Diencephalon (tissue), 1 donor: ENCODE measurements around the gene GAGE12H. TPM values are rescaled to one million over a fixed set of nuclear protein-coding genes. Genes with fewer than 3 reads are reported as not detected.

ENCODE experiments used
- small RNA-seq: library from RNA; depleted of rRNA; stranded (forward); fragments of <200 nt; gene quantifications from one replicate; pipeline ENCODE3, GENCODE V24; 2014
- total RNA-seq: library from RNA; depleted of rRNA; stranded (reverse); fragments of >200 nt; gene quantifications from one replicate; pipeline ENCODE4 v1.2.3, GENCODE V29; 2014

GAGE12H gene, protein sequence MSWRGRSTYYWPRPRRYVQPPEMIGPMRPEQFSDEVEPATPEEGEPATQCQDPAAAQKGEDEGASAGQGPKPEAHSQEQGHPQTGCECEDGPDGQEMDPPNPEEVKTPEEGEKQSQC
- total RNA-seq = not detected

DNA sequence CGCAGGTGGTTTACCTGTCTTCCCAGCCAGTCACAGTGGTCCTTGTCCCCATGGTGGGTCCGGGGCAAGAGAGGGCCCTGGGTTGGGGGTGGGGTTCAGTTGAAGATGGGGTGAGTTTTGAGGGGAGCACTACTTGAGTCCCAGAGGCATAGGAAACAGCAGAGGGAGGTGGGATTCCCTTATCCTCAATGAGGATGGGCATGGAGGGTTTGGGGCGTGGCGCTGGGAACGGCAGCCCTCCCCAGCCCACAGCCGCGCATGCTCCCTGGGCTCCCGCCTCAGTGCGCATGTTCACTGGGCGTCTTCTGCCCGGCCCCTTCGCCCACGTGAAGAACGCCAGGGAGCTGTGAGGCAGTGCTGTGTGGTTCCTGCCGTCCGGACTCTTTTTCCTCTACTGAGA, at the start of gene GAGE12H:
Gene GAGE12H, plus strand, starts transcription at position 301 of the 400 bp plus-strand sequence. CDS start 1,155 bp downstream, outside the sequence.

DNA sequence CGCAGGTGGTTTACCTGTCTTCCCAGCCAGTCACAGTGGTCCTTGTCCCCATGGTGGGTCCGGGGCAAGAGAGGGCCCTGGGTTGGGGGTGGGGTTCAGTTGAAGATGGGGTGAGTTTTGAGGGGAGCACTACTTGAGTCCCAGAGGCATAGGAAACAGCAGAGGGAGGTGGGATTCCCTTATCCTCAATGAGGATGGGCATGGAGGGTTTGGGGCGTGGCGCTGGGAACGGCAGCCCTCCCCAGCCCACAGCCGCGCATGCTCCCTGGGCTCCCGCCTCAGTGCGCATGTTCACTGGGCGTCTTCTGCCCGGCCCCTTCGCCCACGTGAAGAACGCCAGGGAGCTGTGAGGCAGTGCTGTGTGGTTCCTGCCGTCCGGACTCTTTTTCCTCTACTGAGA, 47.9 kb upstream of the GAGE12H start, which contains the start of gene GAGE12C:
Gene GAGE12C, plus strand, starts transcription at position 301 of the 400 bp plus-strand sequence. CDS start 1,155 bp downstream, outside the sequence.

DNA sequence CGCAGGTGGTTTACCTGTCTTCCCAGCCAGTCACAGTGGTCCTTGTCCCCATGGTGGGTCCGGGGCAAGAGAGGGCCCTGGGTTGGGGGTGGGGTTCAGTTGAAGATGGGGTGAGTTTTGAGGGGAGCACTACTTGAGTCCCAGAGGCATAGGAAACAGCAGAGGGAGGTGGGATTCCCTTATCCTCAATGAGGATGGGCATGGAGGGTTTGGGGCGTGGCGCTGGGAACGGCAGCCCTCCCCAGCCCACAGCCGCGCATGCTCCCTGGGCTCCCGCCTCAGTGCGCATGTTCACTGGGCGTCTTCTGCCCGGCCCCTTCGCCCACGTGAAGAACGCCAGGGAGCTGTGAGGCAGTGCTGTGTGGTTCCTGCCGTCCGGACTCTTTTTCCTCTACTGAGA, 38.3 kb upstream of the GAGE12H start, which contains the start of gene GAGE12D:
Gene GAGE12D, plus strand, starts transcription at position 301 of the 400 bp plus-strand sequence. CDS start 1,155 bp downstream, outside the sequence.

DNA sequence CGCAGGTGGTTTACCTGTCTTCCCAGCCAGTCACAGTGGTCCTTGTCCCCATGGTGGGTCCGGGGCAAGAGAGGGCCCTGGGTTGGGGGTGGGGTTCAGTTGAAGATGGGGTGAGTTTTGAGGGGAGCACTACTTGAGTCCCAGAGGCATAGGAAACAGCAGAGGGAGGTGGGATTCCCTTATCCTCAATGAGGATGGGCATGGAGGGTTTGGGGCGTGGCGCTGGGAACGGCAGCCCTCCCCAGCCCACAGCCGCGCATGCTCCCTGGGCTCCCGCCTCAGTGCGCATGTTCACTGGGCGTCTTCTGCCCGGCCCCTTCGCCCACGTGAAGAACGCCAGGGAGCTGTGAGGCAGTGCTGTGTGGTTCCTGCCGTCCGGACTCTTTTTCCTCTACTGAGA, 28.8 kb upstream of the GAGE12H start, which contains the start of gene GAGE12E:
Gene GAGE12E, plus strand, starts transcription at position 301 of the 400 bp plus-strand sequence. CDS start 1,155 bp downstream, outside the sequence.

DNA sequence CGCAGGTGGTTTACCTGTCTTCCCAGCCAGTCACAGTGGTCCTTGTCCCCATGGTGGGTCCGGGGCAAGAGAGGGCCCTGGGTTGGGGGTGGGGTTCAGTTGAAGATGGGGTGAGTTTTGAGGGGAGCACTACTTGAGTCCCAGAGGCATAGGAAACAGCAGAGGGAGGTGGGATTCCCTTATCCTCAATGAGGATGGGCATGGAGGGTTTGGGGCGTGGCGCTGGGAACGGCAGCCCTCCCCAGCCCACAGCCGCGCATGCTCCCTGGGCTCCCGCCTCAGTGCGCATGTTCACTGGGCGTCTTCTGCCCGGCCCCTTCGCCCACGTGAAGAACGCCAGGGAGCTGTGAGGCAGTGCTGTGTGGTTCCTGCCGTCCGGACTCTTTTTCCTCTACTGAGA, 19.2 kb upstream of the GAGE12H start, which contains the start of gene GAGE12F:
Gene GAGE12F, plus strand, starts transcription at position 301 of the 400 bp plus-strand sequence. CDS start 1,155 bp downstream, outside the sequence.

DNA sequence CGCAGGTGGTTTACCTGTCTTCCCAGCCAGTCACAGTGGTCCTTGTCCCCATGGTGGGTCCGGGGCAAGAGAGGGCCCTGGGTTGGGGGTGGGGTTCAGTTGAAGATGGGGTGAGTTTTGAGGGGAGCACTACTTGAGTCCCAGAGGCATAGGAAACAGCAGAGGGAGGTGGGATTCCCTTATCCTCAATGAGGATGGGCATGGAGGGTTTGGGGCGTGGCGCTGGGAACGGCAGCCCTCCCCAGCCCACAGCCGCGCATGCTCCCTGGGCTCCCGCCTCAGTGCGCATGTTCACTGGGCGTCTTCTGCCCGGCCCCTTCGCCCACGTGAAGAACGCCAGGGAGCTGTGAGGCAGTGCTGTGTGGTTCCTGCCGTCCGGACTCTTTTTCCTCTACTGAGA, 9.6 kb upstream of the GAGE12H start, which contains the start of gene GAGE12G:
Gene GAGE12G, plus strand, starts transcription at position 301 of the 400 bp plus-strand sequence. CDS start 1,155 bp downstream, outside the sequence.

DNA sequence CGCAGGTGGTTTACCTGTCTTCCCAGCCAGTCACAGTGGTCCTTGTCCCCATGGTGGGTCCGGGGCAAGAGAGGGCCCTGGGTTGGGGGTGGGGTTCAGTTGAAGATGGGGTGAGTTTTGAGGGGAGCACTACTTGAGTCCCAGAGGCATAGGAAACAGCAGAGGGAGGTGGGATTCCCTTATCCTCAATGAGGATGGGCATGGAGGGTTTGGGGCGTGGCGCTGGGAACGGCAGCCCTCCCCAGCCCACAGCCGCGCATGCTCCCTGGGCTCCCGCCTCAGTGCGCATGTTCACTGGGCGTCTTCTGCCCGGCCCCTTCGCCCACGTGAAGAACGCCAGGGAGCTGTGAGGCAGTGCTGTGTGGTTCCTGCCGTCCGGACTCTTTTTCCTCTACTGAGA, 9.4 kb downstream of the GAGE12H start, which contains the start of gene GAGE2A:
Gene GAGE2A, plus strand, starts transcription at position 301 of the 400 bp plus-strand sequence. CDS start 1,155 bp downstream, outside the sequence.

DNA sequence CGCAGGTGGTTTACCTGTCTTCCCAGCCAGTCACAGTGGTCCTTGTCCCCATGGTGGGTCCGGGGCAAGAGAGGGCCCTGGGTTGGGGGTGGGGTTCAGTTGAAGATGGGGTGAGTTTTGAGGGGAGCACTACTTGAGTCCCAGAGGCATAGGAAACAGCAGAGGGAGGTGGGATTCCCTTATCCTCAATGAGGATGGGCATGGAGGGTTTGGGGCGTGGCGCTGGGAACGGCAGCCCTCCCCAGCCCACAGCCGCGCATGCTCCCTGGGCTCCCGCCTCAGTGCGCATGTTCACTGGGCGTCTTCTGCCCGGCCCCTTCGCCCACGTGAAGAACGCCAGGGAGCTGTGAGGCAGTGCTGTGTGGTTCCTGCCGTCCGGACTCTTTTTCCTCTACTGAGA, 19.0 kb downstream of the GAGE12H start, which contains the start of gene GAGE1:
Gene GAGE1, plus strand, starts transcription at position 301 of the 400 bp plus-strand sequence. CDS start 1,155 bp downstream, outside the sequence.

Small RNA genes within 50 kb of the gene (small RNA-seq; reads per million reads assigned to genes)
- not detected for gene GAGE12B

Other genes starting within 250 kb of the GAGE12H start
- not detected for gene GAGE13, start 248.4 kb upstream of the GAGE12H start, total RNA-seq
- not detected for gene GAGE12C, start 47.8 kb upstream of the GAGE12H start, total RNA-seq
- not detected for gene GAGE12D, start 38.2 kb upstream of the GAGE12H start, total RNA-seq
- not detected for gene GAGE12E, start 28.7 kb upstream of the GAGE12H start, total RNA-seq
- gene GAGE12F, start 19.1 kb upstream of the GAGE12H start, total RNA-seq = not detected
- gene GAGE12G, start 9.5 kb upstream of the GAGE12H start, total RNA-seq = not detected
- not detected for gene GAGE2A, start 9.5 kb downstream of the GAGE12H start, total RNA-seq
- not detected for gene GAGE1, start 19.1 kb downstream of the GAGE12H start, total RNA-seq
- gene PAGE1, start 116.0 kb downstream of the GAGE12H start, total RNA-seq = not detected
- not detected for gene PAGE4, start 249.4 kb downstream of the GAGE12H start, total RNA-seq